HG03457 (cell line): Measurements from ENCODE around the gene SMURF2.
"Not testable (repeated sequence)": the region's sequence is repeated elsewhere in the genome, so short reads cannot be mapped to it uniquely, and the experiment has no call there.

Experiments
- ATAC-seq: cut with Tn5 transposase; IDR thresholded peaks from one replicate; pipeline ENCODE4 v1.9.1; 2021; ENCODE audit warnings: moderate number of reproducible peaks; ENCODE audit not compliant: unreplicated experiment

SMURF2 gene

DNA sequence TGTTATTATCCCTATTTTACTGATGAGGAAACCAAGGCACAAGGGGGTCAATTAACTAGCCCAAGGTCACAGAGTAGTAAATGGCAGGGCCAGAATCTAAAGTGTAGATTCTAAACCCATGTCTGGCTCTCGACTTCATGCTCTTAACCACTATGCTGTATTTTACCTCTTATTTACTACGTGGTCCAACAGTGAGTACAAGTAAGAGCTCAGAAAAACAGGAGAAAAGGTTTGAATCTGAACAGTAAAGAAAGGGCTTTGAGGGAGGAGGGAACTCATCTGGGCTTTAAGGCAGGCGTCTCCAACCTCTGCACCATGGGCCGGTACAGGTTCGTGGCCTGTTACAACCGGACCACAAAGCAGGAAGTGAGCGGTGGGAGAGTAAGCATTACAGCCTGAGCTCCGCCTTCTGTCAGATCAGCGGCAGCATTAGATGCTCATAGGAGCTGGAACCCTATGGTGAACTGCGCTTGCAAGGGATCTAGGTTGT, 62.9 kb downstream of the SMURF2 start:
- ATAC-seq = no peak

DNA sequence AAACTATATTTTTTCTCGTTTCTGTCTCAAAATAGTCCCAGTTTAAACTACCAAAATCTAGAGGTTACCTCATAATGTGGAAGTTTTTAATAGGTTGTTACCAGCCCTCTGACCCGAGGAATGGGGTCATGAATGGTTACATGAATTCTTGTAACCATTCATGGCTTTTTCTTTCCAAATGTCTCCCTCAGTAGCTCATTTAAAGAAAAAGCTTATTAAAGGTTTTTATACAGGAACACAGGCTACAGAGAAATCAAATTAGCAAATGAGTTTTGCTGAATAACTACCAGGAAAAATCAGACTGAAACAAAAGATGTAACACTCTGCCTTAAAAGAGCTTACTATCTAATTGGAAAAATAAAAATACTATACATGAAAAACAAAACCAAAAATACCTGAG, 63.4 kb downstream of the SMURF2 start:
- no peak for ATAC-seq

- ATAC-seq = no peak
Observed at GRCh38 chr17:64596988-64597387, 65.1 kb downstream of the SMURF2 start.

GRCh38 chr17:64596439-64596838, 65.7 kb downstream of the SMURF2 start:
- ATAC-seq = no peak

GRCh38 chr17:64591944-64592343, 70.2 kb downstream of the SMURF2 start:
- ATAC-seq = no peak

DNA sequence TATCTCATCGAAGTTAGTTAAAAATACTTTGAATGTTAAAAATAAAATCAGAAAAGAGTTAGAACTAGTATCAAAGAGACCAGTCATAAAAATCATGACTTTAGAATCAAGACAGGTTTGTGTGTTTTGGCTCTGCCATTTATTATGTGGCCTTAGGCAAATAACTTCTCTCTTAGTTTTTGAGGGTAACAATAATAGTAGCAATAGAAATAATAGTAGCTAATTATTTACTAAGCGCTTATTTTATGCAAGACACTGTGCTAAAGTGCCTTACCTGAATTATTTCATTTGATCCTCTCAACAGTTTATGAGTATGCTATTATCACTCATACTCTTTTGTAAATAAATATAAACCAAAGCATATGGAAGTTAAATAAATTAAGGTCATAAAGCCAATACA, 77.0 kb downstream of the SMURF2 start:
- no peak for ATAC-seq

DNA sequence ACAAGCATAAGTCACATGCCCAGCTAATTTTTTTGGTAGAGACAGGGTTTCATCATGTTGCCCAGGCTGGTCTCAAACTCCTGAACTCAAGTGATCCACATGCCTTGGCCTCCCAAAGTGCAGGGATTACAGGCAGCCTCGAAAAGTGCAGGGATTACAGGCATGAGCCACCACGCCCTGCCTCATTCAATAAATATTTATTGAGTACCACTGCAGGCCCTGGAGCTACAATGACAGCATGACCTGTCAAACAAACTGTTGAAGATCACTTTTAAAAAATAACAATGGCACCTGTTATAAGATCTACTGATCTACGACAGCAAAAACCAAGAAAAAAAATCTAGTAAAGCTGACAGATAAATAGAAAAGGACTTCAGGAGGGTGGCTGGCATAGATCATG, 79.1 kb downstream of the SMURF2 start:
- no peak for ATAC-seq

DNA sequence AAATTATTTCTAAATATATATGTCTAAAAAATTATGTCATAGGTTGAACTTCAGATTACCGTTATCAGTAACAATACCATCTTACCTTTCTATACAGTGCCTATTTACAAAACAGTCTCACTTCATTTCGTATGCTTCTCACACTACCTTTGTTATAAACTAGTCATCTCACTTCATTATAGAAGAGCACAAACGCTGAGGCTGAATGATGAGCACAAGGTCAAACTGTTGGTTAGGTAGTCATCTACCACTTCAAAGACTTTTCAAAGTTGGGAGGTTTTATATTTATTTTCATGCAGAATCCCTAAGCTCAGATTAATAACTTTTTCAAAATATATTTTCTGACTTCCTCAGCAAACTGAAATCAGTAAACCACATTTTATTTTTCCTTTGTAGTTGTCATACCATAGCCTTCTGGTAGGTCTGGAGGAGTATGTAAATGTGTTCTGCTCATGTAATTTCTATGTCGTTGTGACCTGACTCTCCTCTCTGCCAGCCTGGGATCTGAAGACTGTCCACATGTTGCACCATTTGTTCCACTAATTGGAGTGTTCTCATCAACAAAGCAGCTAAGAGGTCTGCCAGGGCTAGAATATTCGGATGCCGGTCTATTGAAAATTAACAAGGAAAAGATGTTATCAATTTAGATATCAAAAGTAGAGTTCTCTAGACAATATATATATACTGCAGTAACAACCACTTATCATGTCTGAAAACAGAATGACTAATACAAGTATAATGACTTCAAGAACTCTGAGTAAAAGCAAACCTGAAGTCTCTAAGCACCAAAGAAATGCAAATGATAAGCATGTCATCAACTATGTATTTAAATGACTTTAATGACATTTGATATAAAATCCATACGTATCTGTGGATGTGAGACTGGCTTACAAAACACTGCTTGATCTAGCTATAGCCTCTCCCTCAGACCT, 81.5 kb downstream of the SMURF2 start:
- no peak for ATAC-seq

GRCh38 chr17:64579917-64580316, 82.2 kb downstream of the SMURF2 start:
- no peak for ATAC-seq

DNA sequence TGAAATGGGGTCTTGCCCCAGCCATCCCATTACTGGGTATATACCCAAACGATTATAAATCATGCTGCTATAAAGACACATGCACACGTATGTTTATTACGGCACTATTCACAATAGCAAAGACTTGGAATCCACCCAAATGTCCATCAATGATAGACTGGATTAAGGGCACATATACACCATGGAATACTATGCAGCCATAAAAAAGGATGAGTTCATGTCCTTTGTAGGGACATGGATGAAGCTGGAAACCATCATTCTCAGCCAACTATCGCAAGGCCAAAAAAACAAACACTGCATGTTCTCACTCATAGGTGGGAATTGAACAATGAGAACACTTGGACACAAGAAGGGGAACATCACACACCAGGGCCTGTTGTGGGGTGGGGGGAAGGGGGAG, 85.1 kb downstream of the SMURF2 start:
- not testable (repeated sequence) for ATAC-seq

GRCh38 chr17:64575431-64575830, 86.7 kb downstream of the SMURF2 start:
- no peak for ATAC-seq

DNA sequence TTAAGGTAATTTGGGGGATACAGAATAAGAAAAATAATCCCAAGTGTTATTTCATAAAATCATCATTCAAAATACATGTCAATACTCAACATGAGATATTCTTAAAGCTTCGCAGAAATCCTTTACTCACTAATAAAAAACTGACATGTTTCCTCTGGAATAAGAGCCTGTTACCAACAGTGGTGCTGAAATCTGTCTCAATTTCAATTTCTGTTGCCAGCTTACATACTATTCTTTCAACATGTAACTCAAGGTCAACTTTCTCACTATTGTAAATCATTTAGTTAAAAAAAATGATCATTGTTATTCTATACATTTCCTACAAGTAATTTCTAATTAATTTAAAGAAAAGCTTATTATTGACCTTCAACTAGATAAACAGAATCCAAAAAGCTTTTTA, 87.5 kb downstream of the SMURF2 start:
- no peak for ATAC-seq

DNA sequence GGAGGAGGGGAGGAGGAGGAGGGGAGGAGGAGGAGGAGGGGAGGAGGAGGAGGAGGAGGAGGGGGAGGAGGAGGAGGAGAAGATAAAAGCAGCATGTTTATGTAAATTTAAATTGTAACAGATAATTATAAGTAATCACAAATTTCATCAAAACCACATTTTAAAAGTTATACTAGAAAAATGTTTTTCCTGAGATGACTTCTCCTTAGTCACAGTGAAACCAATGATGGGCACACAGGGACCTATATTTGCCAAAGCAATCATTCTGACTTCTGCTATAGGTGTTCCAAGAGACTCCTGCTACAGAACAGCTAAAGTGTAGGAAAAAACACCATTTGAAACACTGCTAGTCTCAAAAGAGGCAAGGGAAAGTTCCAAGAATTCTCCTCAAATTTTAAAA, 88.9 kb downstream of the SMURF2 start:
- no peak for ATAC-seq

GRCh38 chr17:64572682-64573154, 89.4 kb downstream of the SMURF2 start:
- ATAC-seq = no peak

DNA sequence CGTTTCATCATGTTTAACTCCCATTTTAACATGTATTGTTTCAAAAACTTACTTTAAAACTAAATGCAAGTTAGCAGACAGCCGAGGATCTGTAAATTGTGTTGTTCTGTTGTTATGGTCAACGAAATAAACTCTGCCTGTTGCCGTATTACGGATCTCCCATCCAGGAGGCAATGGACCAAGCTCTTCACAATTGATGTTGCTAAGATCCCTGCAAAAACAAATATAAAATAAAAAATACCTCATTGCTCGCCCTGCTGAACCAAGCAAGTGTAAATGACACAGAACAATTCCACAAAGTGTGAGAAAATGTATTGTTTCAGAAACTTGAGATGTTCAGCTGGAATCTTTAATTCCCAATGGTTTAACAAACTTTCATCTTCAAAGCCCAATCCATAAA, 90.4 kb downstream of the SMURF2 start:
- no peak for ATAC-seq

DNA sequence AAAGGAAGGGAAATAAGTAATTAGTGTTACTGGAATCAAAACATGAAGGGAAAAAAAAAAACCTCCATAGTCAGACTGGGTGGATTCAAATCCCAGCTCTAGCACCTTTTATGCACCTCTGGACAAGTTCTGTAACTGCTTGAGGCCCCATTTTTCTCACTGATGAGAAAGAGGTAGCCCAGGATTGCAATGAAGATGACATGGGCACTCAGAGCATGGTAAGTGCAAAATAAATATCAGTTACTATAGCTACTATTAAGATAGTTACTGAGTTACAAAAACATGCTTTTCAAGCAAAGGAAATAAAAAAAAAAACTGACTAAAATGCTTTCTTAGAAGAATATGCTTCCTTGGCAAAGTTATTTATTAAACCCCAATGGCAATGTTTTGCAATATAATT, 96.5 kb downstream of the SMURF2 start:
- no peak for ATAC-seq

- ATAC-seq = no peak
Observed at GRCh38 chr17:64564098-64564497, 98.0 kb downstream of the SMURF2 start.

- no peak for ATAC-seq
Observed at GRCh38 chr17:64555281-64555680, 106.8 kb downstream of the SMURF2 start.

- ATAC-seq = no peak
Observed at GRCh38 chr17:64554028-64554637, 108.0 kb downstream of the SMURF2 start.

GRCh38 chr17:64551461-64551860, 110.6 kb downstream of the SMURF2 start:
- no peak for ATAC-seq

DNA sequence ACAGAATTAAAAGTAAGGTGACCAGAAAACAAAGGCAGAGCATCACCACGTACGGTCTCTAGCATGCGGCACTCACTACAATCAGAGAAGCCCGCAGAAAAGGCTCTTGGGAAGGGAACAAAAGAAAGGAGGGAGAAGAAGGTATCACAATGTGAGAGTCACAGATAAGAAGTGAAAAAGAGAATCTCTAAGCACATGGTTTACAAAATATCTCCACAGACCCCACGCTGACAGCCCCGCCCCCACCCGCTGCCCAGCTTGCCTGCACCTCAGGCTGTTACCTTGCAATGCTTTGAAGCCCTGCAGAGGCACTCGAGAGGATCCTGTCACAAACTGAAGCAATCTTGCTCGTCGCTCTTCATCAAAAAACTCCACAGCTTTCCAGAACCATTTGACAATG, 114.8 kb downstream of the SMURF2 start:
- no peak for ATAC-seq

DNA sequence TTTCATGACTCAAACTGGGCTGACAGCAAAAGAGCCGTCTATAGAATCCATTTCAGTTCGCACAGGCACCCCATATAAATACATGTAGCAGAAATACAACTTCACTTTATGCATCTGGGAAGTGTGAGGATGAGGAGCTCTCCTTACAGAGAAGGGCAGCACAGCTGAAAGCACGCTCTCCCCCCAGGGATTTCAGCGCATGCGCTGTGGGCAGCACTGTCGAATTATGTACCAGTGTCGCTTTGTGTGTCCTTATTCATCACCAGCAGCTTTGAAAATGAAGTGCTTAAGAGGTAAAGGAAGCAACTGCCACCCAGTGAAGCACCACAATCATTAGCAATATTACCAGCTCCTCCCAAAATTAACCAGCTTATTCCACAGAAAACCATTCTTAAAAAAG, 115.4 kb downstream of the SMURF2 start:
- no peak for ATAC-seq
